Measurements from ENCODE around the gene CACNB2.
"Not testable (repeated sequence)": the region's sequence is repeated elsewhere in the genome, so short reads cannot be mapped to it uniquely, and the experiment has no call there.

Gene CACNB2

DNA sequence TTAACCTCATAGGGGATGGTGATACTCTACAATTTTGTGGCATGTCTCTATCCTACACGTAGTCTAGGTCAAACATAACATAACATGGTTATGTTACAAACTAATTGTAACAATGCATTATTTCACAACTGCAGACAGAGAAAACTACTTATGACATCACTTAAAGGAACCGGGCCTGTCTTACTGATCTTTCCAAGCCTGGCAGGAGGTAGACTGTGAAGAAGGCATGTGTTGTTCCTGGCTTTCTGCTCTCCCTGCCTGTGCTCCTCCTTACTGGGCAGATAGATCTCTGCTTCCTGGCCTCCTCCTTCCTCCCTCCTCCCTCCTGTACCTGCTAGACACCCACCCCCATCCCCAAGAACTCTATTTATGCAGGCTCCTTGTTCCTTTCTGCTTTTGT, 5.4 kb downstream of the CACNB2 start:
- DNase-seq (ENCODE audit: low read depth): no peak

- no peak for DNase-seq (ENCODE audit: low read depth)
These were observed 9.1 kb downstream of the CACNB2 start for GRCh38 chr10:18149196-18149800.

- no peak for DNase-seq (ENCODE audit: low read depth)
These were observed 11.2 kb downstream of the CACNB2 start for GRCh38 chr10:18151356-18151890.

GRCh38 chr10:18153381-18153780, 13.2 kb downstream of the CACNB2 start:
- DNase-seq (ENCODE audit: low read depth): not testable (repeated sequence)

DNA sequence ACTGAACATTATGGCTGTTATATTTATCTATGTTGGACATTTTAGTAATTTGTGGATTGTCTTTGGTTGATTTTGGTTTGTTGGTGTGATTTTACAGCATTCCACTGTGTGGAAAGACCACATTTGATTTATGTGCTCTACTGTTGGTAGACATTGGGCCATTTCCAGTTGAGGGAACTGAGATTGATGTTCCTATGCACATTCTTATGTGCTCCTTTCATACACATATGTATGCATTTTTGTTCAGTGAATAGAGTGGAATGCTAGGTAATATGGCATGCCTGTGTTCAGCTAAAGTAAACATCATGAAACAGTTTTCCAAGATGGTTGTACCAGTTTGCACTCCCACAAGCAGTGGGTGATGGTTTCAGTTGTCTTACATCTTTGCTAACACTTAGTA, 15.1 kb downstream of the CACNB2 start:
- no peak for DNase-seq (ENCODE audit: low read depth)

DNA sequence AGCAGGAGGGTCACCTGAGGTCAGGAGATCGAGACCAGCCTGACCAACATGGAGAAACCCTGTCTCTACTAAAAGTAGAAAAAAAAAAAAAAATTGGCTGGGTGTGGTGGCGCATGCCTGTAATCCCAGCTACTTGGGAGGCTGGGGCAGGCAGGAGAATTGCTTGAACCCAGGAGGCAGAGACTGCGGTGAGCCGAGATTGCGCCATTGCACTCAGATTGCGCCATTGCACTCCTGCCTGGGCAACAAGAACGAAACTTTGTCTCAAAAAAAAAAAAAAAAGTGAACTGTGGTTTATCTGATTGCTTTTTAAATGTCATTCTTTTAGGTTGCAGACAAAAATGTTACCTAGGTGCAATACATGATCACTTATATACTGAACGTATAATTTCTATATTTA, 16.6 kb downstream of the CACNB2 start:
- DNase-seq (ENCODE audit: low read depth): not testable (repeated sequence)

GRCh38 chr10:18157881-18158280, 17.7 kb downstream of the CACNB2 start:
- no peak for DNase-seq (ENCODE audit: low read depth)

GRCh38 chr10:18158773-18159265, 18.6 kb downstream of the CACNB2 start:
- DNase-seq (ENCODE audit: low read depth): no peak

- DNase-seq (ENCODE audit: low read depth): no peak
These were observed 19.3 kb downstream of the CACNB2 start for GRCh38 chr10:18159557-18159956.

DNA sequence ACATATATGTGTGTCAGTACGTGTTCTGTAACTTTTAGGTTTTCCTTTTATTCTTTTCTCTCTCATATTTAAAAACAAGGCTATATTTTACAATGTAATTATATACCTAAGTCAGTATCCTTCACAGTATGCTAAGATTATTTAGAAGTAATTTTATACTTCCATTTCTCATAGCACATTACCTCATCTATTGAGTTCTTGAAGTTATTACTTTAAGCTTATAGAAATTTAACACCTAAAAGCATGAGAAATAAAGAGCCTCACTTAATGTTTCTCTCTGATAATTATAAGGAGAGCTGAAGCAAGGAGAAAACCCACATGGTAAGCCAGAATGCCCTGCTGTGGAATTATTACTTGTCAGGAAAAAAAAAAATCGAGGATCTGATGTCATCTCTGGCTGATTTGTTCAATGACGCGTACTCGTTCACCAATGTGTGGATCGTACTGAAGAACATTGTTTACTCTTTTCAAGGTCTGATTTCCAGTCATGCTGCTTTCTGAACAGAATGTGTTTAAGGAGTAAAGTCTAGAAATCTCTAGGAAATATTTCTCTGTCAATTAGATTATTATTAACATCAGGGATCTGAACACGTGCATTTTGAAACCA, 21.9 kb downstream of the CACNB2 start:
- DNase-seq (ENCODE audit: low read depth): no peak

GRCh38 chr10:18164093-18164492, 23.9 kb downstream of the CACNB2 start:
- no peak for DNase-seq (ENCODE audit: low read depth)

- no peak for DNase-seq (ENCODE audit: low read depth)
These were observed 24.6 kb downstream of the CACNB2 start for GRCh38 chr10:18164748-18165361.

DNA sequence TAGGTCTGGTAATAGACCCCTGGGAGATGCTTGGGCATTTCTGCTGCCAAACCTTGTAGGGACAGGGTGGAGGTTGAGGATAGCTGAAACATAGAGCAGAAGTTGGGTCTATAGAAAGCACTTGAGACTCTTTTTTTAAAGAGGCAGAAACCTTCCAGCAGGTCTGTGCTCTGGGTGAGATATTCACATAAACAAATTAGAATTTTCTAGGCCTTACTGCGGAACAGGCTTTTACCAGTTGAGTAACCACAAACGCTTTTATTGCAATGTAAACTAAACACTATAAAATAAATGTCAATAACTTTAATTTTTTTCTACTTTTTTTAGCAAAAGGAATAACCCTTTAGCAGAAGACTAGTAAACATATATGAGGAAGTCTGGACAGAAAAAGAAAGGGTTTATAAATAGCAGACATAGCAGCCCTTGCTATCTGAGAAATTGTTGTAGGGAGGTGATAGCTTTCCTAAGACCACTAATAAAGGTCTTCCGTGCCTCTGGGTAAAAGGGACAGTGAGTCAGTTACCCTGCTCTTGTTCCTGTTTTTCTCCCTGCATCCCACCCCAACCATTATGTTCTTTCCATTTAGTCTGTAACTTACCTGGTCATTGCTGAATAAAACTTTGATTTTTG, 38.7 kb downstream of the CACNB2 start:
- no peak for DNase-seq (ENCODE audit: low read depth)

DNA sequence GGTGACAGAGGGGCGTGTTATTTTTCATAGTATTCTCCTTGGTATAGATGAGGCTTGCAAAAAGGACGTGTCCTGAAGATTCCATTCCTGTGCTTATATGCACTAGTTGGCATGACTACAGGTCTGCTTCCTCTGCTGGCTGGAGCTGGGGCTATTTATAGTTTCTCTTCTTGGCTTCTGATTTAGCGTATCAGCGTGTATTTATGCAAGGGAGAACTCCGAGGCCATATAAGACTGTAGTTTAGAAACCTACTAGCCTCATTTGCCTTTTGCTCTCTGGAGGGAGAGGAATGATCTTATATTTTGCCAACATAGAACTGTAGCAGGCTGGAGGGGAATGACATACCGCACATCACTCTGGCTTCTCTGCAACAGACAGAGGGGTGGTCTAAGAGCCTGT, 39.7 kb downstream of the CACNB2 start:
- no peak for DNase-seq (ENCODE audit: low read depth)

- not testable (repeated sequence) for DNase-seq (ENCODE audit: low read depth)
These were observed 41.2 kb downstream of the CACNB2 start for GRCh38 chr10:18181382-18181781.

DNA sequence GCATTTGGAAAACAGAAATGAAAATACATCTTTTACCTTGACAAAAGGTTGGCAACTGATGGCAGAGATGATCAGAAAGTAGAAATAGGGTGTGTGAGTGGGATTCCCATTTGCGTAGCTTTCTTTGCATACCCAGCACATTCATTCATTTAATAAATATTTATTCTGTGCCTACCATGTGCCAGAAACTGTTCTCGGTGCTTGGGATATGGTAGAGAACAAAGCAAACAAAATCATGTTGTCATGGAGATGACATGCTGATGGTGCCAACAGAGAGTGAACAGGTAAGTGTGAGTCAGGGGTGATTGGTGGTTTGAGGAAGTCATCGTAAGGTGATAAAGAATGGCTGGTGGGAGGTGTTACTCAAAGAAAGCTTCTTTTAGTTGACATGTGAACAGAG, 45.4 kb downstream of the CACNB2 start:
- DNase-seq (ENCODE audit: low read depth): no peak

GRCh38 chr10:18190840-18191239, 50.6 kb downstream of the CACNB2 start:
- no peak for DNase-seq (ENCODE audit: low read depth)

DNA sequence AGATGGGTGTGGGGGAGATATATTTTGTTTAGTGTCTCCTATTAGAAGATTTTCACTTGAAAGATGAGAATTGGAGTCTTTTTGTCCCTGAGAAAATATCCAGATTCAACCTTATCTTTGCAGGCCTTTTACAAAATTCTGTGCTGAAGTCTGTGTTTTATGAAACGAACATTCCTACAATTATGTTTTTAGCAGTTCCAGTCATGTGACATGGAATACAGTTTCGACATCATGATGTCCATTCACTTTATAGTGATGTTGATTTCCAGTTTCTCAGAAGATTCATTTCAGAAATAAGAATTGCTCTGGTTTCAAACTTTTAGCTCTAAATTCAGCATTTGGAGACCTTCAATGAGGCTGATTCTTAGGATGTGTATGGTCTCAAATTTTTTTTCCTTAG, 54.4 kb downstream of the CACNB2 start:
- no peak for DNase-seq (ENCODE audit: low read depth)

DNA sequence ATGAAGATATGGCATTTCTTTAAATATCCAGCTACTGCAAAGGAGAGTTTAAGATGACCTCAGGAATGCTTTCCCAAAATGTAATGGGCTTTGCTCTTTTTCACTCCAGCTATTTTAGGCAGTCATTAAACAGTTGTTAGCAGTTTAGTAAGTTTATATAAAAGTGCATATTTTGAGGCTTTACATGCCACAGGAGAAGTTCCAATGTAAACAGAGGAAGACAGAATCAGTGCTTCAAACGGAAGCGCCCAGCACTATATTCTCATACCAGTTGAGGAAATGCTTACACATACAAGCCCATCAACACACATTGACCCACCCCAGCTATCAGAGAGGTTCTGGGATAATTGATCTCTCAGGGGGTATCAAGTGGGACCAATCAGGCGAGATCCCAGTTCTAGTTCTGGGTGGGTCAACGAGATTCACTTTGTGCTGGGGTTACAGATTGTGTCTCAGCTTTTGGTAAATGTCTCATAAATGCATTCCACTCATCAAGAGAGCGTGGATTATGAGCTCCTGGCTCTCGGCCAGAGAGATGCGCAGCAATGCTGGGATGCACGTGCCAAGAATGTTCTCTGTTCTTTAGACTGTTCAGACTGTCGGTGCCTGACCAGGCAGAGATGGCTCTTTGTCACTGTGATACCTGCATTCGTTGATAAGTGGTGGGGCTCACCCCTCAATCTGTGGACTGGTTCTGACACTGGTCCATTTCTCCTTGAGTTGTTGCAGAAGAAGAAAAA, 55.0 kb downstream of the CACNB2 start:
- DNase-seq (ENCODE audit: low read depth): no peak

DNA sequence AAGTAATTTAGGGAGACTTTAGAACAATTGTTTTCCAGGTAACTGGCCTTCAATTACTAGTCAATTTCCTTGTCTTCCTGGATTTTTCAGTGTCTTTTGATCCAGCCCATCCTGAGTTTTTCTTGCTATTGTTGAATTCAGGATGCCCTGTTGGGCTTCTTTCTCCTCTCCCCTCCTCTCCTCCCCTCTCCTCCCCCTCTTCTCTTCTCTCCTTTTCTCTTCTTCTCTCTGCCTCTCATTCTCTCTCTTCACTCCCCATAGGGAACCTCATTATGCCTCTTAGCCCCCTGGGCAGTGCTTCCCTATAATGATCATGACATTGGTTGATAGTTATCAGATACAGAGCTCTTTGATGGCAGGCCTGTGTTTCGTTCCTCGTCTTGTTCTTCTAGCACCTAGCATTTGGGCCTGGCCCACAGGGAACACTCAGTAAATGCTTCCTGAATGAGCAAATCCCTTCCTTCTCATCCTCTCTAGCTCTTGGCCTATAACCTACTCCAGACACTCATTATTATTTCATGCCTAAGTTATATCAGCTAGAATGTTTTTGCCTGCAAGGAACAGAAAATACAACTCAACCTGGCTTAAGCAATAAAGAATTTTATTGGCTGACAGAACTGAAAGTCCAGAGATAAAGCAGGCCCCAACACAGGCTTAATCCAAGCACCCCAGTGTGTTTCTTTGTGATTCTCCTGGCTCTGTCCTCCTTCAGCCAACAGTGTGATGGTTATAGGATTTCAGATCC, 56.8 kb downstream of the CACNB2 start:
- DNase-seq (ENCODE audit: low read depth): no peak

- no peak for DNase-seq (ENCODE audit: low read depth)
These were observed 57.5 kb downstream of the CACNB2 start for GRCh38 chr10:18197706-18198105.

Measured in activated gamma-delta T cell treated with anti-CD3 and anti-CD28 coated beads, Interleukin-2, amount 50 U/mL, for 16 hours (primary cell).